HEK293 (cell line): ENCODE results near the gene CENPX.
A peak's percentile ranks its signal among the peaks of the same experiment; 100 is the strongest.

Experiments
- CTCF ChIA-PET: fragments of 350-600 bp; formaldehyde crosslinking; extraction: SDS; loops from one replicate; lab custom pipeline; 2021; ENCODE audit warnings: antibody characterized with exemption; lab: Yijun Ruan, JAX
- POLR2A ChIA-PET: fragments of 300-600 bp; formaldehyde crosslinking; extraction: SDS; loops from one replicate; lab custom pipeline; 2020; ENCODE audit warnings: antibody characterized with exemption, inconsistent platforms; lab: Yijun Ruan, JAX
- H3K27ac ChIP-seq: fragments of 200-500 bp; sonication (Bioruptor generic); 2 replicates; pipeline ENCODE4 v1.5.1; 2014; ENCODE audit warnings: low read depth, low read length, control low read depth, inconsistent platforms; ENCODE audit errors: extremely low read depth
- H3K36me3 ChIP-seq, 2 experiments: fragments of 200-500 bp in 1 of 2; sonication (Bioruptor generic) in 1 of 2; 1 replicate in 1 of 2; 2 replicates in 1 of 2; pipeline ENCODE4 v1.5.1; 2014 to 2017; ENCODE audit warnings: inconsistent platforms in 2 of 2, low read length in 2 of 2; ENCODE audit not compliant: control insufficient read depth in 2 of 2, insufficient read depth in 1 of 2
- H3K4me1 ChIP-seq: fragments of 200-500 bp; sonication (Bioruptor generic); 2 replicates; pipeline ENCODE4 v1.5.1; 2014; ENCODE audit warnings: mild to moderate bottlenecking, low read length, inconsistent platforms; ENCODE audit not compliant: control insufficient read depth, insufficient read depth
- H3K4me3 ChIP-seq: 2 replicates; pipeline ENCODE4 v1.5.1; 2011; ENCODE audit warnings: low read depth, mild to moderate bottlenecking, control low read depth, low read length, moderate library complexity
- H3K9me3 ChIP-seq: fragments of 200-500 bp; sonication (Bioruptor generic); 2 replicates; pipeline ENCODE4 v1.5.1; 2014; ENCODE audit warnings: low read depth, low read length, inconsistent platforms; ENCODE audit not compliant: control insufficient read depth, insufficient read depth
- FEZF1 ChIP-seq: fragments of 450-650 bp; formaldehyde crosslinking; IDR thresholded peaks from 2 replicates; pipeline ENCODE4 v1.5.1; 2016; ENCODE audit warnings: missing biosample characterization, missing genetic modification characterization
- IKZF3 ChIP-seq: fragments of 450-650 bp; IDR thresholded peaks from 2 replicates; pipeline ENCODE4 v1.5.0; 2018; ENCODE audit warnings: missing biosample characterization, mild to moderate bottlenecking, missing genetic modification characterization, moderate library complexity
- PRDM10 ChIP-seq: fragments of 450-650 bp; formaldehyde crosslinking; IDR thresholded peaks from 2 replicates; pipeline ENCODE4 v1.5.1; 2016; ENCODE audit warnings: missing biosample characterization, missing genetic modification characterization
- SALL2 ChIP-seq: fragments of 450-650 bp; formaldehyde crosslinking; IDR thresholded peaks from 2 replicates; pipeline ENCODE4 v1.5.0; 2017; ENCODE audit warnings: missing biosample characterization, mild to moderate bottlenecking, missing genetic modification characterization, borderline replicate concordance
- SCRT1 ChIP-seq: fragments of 450-650 bp; formaldehyde crosslinking; IDR thresholded peaks from 2 replicates; pipeline ENCODE4 v1.5.1; 2016; ENCODE audit warnings: missing biosample characterization, missing genetic modification characterization, borderline replicate concordance
- SCRT2 ChIP-seq: fragments of 450-650 bp; formaldehyde crosslinking; IDR thresholded peaks from 2 replicates; pipeline ENCODE4 v1.5.1; 2016; ENCODE audit warnings: missing biosample characterization, missing genetic modification characterization
- ZBTB20 ChIP-seq: fragments of 450-650 bp; formaldehyde crosslinking; IDR thresholded peaks from 2 replicates; pipeline ENCODE4 v1.5.1; 2016; ENCODE audit warnings: missing biosample characterization, missing genetic modification characterization
- ZBTB7A ChIP-seq: fragments of 450-650 bp; formaldehyde crosslinking; IDR thresholded peaks from 2 replicates; pipeline ENCODE4 v1.5.1; 2016; ENCODE audit warnings: low read depth, missing biosample characterization, missing genetic modification characterization
- ZFP37 ChIP-seq: fragments of 450-650 bp; formaldehyde crosslinking; IDR thresholded peaks from 2 replicates; pipeline ENCODE4 v1.5.1; 2016; ENCODE audit warnings: missing biosample characterization, missing genetic modification characterization
- ZNF140 ChIP-seq: fragments of 450-650 bp; formaldehyde crosslinking; IDR thresholded peaks from 2 replicates; pipeline ENCODE4 v1.5.1; 2016; ENCODE audit warnings: missing biosample characterization, missing genetic modification characterization
- ZNF184 ChIP-seq: fragments of 450-650 bp; IDR thresholded peaks from 2 replicates; pipeline ENCODE4 v1.5.1; 2018; ENCODE audit warnings: missing biosample characterization, mild to moderate bottlenecking, missing genetic modification characterization
- ZNF211 ChIP-seq: fragments of 450-650 bp; formaldehyde crosslinking; IDR thresholded peaks from 2 replicates; pipeline ENCODE4 v1.5.1; 2016; ENCODE audit warnings: low read depth, missing biosample characterization, missing genetic modification characterization
- ZNF341 ChIP-seq: fragments of 450-650 bp; formaldehyde crosslinking; IDR thresholded peaks from 2 replicates; pipeline ENCODE4; 2016; ENCODE audit warnings: low read depth, missing biosample characterization, missing genetic modification characterization
- ZNF354C ChIP-seq: fragments of 450-650 bp; formaldehyde crosslinking; IDR thresholded peaks from 2 replicates; pipeline ENCODE4 v1.5.1; 2016; ENCODE audit warnings: missing biosample characterization, missing genetic modification characterization, low read depth, borderline replicate concordance
- ZNF488 ChIP-seq: fragments of 450-650 bp; formaldehyde crosslinking; IDR thresholded peaks from 2 replicates; pipeline ENCODE4 v1.5.1; 2016; ENCODE audit warnings: missing biosample characterization, missing genetic modification characterization
- ZNF544 ChIP-seq: fragments of 450-650 bp; formaldehyde crosslinking; IDR thresholded peaks from 2 replicates; pipeline ENCODE4 v1.5.0; 2017; ENCODE audit warnings: missing biosample characterization, missing genetic modification characterization
- ZNF585B ChIP-seq: fragments of 450-650 bp; formaldehyde crosslinking; IDR thresholded peaks from 2 replicates; pipeline ENCODE4 v1.5.1; 2016; ENCODE audit warnings: missing biosample characterization, missing genetic modification characterization
- ZNF610 ChIP-seq: fragments of 450-650 bp; formaldehyde crosslinking; IDR thresholded peaks from 2 replicates; pipeline ENCODE4 v1.5.1; 2016; ENCODE audit warnings: missing biosample characterization, missing genetic modification characterization, borderline replicate concordance
- ZNF654 ChIP-seq: fragments of 450-650 bp; formaldehyde crosslinking; IDR thresholded peaks from 2 replicates; pipeline ENCODE4 v1.5.1; 2016; ENCODE audit warnings: low read depth, missing biosample characterization, missing genetic modification characterization
- ZNF768 ChIP-seq: fragments of 450-650 bp; formaldehyde crosslinking; IDR thresholded peaks from 2 replicates; pipeline ENCODE4 v1.5.1; 2018; ENCODE audit warnings: missing biosample characterization, mild to moderate bottlenecking, missing genetic modification characterization
- TF ChIP-seq, protein P1 (sequence below): fragments of 450-650 bp; formaldehyde crosslinking; IDR thresholded peaks from 2 replicates; pipeline ENCODE4; 2016; ENCODE audit warnings: missing biosample characterization, missing genetic modification characterization
- TF ChIP-seq, protein P2 (sequence below): fragments of 450-650 bp; formaldehyde crosslinking; IDR thresholded peaks from 2 replicates; pipeline ENCODE4 v1.5.1; 2017; ENCODE audit warnings: missing biosample characterization, missing genetic modification characterization
- TF ChIP-seq, protein P3 (sequence below): sonication (generic); formaldehyde crosslinking; IDR thresholded peaks from 2 replicates; pipeline ENCODE4 v1.8.1; 2022; ENCODE audit warnings: mild to moderate bottlenecking, moderate library complexity, missing genetic modification reagents

The CENPX gene

GRCh38 chr17:82059272-82060000, 36.8 kb upstream of the CENPX start:
- ChIA-PET POLR2A (interaction anchor here (0.8 to 14.2 kb wide), 11 partner anchors 9 to 32 kb away, joined by 3 to 96 read pairs (median 4); partner anchors contain the start of genes DCXR and RAC3), CTCF (interaction anchor here (0.6 kb wide), 1 partner anchor 39 kb away, joined by 3 read pairs; no protein-coding TSS in a partner anchor)
- Histone ChIP-seq H3K4me1 (0 out of 2 replicates have a peak, but pooled peaks cover 5% of the 10 kb centered on the region), H3K27ac (peak overlapping the region; percentile 47), H3K36me3 (peaks cover 3 to 99% of the 10 kb centered on the region in 2 experiments; a peak in 2 of 3 replicates), H3K4me3 (no peak overlapping the region), H3K9me3 (no peaks in the 10 kb centered on the region)
- no peak for TF ChIP-seq ZNF610 (tag by site-specific recombination)
- TF ChIP-seq ZBTB20: no peak
- TF ChIP-seq ZNF140 (tag by site-specific recombination): no peak
- TF ChIP-seq, protein P1, sequence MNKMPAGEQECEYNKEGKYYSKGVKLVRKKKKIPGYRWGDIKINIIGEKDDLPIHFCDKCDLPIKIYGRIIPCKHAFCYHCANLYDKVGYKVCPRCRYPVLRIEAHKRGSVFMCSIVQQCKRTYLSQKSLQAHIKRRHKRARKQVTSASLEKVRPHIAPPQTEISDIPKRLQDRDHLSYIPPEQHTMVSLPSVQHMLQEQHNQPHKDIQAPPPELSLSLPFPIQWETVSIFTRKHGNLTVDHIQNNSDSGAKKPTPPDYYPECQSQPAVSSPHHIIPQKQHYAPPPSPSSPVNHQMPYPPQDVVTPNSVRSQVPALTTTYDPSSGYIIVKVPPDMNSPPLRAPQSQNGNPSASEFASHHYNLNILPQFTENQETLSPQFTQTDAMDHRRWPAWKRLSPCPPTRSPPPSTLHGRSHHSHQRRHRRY (tag by site-specific recombination): no peak
- no peak for TF ChIP-seq ZFP37
- TF ChIP-seq FEZF1 (tag by site-specific recombination): no peak
- no peak for TF ChIP-seq ZBTB7A (tag by site-specific recombination)
- no peak for TF ChIP-seq ZNF768 (tag by site-specific recombination)
- TF ChIP-seq ZNF585B (tag by site-specific recombination): no peak
- TF ChIP-seq, protein P2, sequence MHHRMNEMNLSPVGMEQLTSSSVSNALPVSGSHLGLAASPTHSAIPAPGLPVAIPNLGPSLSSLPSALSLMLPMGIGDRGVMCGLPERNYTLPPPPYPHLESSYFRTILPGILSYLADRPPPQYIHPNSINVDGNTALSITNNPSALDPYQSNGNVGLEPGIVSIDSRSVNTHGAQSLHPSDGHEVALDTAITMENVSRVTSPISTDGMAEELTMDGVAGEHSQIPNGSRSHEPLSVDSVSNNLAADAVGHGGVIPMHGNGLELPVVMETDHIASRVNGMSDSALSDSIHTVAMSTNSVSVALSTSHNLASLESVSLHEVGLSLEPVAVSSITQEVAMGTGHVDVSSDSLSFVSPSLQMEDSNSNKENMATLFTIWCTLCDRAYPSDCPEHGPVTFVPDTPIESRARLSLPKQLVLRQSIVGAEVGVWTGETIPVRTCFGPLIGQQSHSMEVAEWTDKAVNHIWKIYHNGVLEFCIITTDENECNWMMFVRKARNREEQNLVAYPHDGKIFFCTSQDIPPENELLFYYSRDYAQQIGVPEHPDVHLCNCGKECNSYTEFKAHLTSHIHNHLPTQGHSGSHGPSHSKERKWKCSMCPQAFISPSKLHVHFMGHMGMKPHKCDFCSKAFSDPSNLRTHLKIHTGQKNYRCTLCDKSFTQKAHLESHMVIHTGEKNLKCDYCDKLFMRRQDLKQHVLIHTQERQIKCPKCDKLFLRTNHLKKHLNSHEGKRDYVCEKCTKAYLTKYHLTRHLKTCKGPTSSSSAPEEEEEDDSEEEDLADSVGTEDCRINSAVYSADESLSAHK: no peak
- TF ChIP-seq SCRT2 (tag by site-specific recombination): peak; percentile 96
- TF ChIP-seq SCRT1 (tag by site-specific recombination): peak; percentile 88
- no peak for TF ChIP-seq ZNF211 (tag by site-specific recombination)
- no peak for TF ChIP-seq SALL2
- TF ChIP-seq ZNF488 (tag by site-specific recombination): no peak
- no peak for TF ChIP-seq ZNF654
- TF ChIP-seq ZNF354C (tag by site-specific recombination): no peak
- TF ChIP-seq PRDM10 (tag by site-specific recombination): 0 out of 2 replicates have a peak, but pooled peaks have one; percentile 18
- no peak for TF ChIP-seq ZNF184 (tag by site-specific recombination)
- TF ChIP-seq, protein P3, sequence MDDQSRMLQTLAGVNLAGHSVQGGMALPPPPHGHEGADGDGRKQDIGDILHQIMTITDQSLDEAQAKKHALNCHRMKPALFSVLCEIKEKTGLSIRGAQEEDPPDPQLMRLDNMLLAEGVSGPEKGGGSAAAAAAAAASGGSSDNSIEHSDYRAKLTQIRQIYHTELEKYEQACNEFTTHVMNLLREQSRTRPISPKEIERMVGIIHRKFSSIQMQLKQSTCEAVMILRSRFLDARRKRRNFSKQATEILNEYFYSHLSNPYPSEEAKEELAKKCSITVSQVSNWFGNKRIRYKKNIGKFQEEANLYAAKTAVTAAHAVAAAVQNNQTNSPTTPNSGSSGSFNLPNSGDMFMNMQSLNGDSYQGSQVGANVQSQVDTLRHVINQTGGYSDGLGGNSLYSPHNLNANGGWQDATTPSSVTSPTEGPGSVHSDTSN (CRISPR knock-in tag): 0 out of 2 replicates have a peak, but pooled peaks have one; percentile 38
- no peak for TF ChIP-seq ZNF544 (tag by site-specific recombination)
- no peak for TF ChIP-seq IKZF3 (tag by site-specific recombination)
- TF ChIP-seq ZNF341 (tag by site-specific recombination): no peak
